SK-N-SH (cell line): Measurements from ENCODE around the gene MLST8. TPM values are rescaled to one million over a fixed set of nuclear protein-coding genes. Genes with fewer than 3 reads are reported as not detected.

ENCODE experiments used
- CTCF ChIA-PET: fragments of 300-600, 350-600 bp; formaldehyde crosslinking; extraction: SDS; loops from one replicate; lab custom pipeline; 2021; lab: Yijun Ruan, JAX
- POLR2A ChIA-PET: fragments of 350-600 bp; sonication (Branson Sonifier 250); formaldehyde crosslinking; extraction: SDS; loops from one replicate; lab custom pipeline; 2020; ENCODE audit warnings: antibody characterized with exemption, inconsistent platforms; lab: Yijun Ruan, JAX
- DNase-seq: peaks from one replicate; pipeline ENCODE4 v3.0.0; 2012
- H2AFZ ChIP-seq: fragments of 200-600 bp; sonication (generic); 2 replicates; pipeline ENCODE4 v1.8.1; 2016; ENCODE audit warnings: antibody characterized with exemption, mild to moderate bottlenecking, low read depth
- H3F3A ChIP-seq: fragments of 200-600 bp; sonication (generic); replicated peaks from 2 replicates; pipeline ENCODE3; 2016; ENCODE audit warnings: antibody characterized with exemption, mild to moderate bottlenecking; ENCODE audit not compliant: insufficient read depth
- H3K27ac ChIP-seq, 2 experiments: fragments of 200-500 bp in 1 of 2; fragments of 200-600 bp in 1 of 2; sonication (Bioruptor generic) in 1 of 2; sonication (generic), shearing (Covaris generic) in 1 of 2; 2 replicates each; pipeline versions ENCODE4 v1.5.1 to v1.6.1; 2014 to 2016; ENCODE audit warnings: low read depth in 2 of 2, inconsistent platforms in 1 of 2, low read length in 1 of 2, mild to moderate bottlenecking in 1 of 2, mixed read lengths in 1 of 2
- H3K27me3 ChIP-seq: fragments of 200-600 bp; sonication (generic), shearing (Covaris generic); 2 replicates; pipeline ENCODE4 v1.6.1; 2016; ENCODE audit warnings: mixed run types; ENCODE audit not compliant: insufficient read depth
- H3K36me3 ChIP-seq, 2 experiments: fragments of 200-500 bp in 1 of 2; fragments of 200-600 bp in 1 of 2; sonication (Bioruptor generic) in 1 of 2; sonication (generic) in 1 of 2; replicated peaks in 1 of 2; 2 replicates each; pipeline versions ENCODE3 to v1.5.1; 2014 to 2016; ENCODE audit warnings: low read length in 1 of 2, mild to moderate bottlenecking in 1 of 2; ENCODE audit not compliant: insufficient read depth in 2 of 2, control insufficient read depth in 1 of 2
- H3K4me1 ChIP-seq, 2 experiments: fragments of 200-500 bp in 1 of 2; fragments of 200-600 bp in 1 of 2; sonication (Bioruptor generic) in 1 of 2; sonication (generic), shearing (Covaris generic) in 1 of 2; 2 replicates each; pipeline versions ENCODE4 v1.5.1 to v1.6.1; 2014 to 2016; ENCODE audit warnings: low read depth in 1 of 2, low read length in 1 of 2, mixed run types in 1 of 2; ENCODE audit not compliant: insufficient read depth in 2 of 2, control insufficient read depth in 1 of 2
- H3K4me2 ChIP-seq: fragments of 200-600 bp; sonication (generic), shearing (Covaris generic); 2 replicates; pipeline ENCODE4 v1.6.1; 2017; ENCODE audit warnings: mixed run types
- H3K4me3 ChIP-seq, 2 experiments: fragments of 200-500 bp in 1 of 2; fragments of 200-600 bp in 1 of 2; sonication (Bioruptor generic) in 1 of 2; sonication (generic), shearing (Covaris generic) in 1 of 2; 2 replicates each; pipeline versions ENCODE4 v1.5.1 to v1.8.1; 2014 to 2016; ENCODE audit warnings: low read depth in 2 of 2, inconsistent platforms in 1 of 2, low read length in 1 of 2, mild to moderate bottlenecking in 1 of 2, mixed read lengths in 1 of 2, moderate library complexity in 1 of 2
- H3K79me2 ChIP-seq: fragments of 200-600 bp; sonication (generic); 2 replicates; pipeline ENCODE4 v1.8.1; 2017; ENCODE audit warnings: mild to moderate bottlenecking; ENCODE audit not compliant: insufficient read depth
- H3K9ac ChIP-seq: fragments of 200-600 bp; sonication (generic); 2 replicates; pipeline ENCODE4 v1.6.1; 2017; ENCODE audit warnings: mixed run types
- H3K9me2 ChIP-seq: fragments of 200-600 bp; sonication (generic); 2 replicates; pipeline ENCODE4 v1.6.1; 2017; ENCODE audit warnings: mixed run types
- H3K9me3 ChIP-seq: fragments of 200-600 bp; sonication (generic); 2 replicates; pipeline ENCODE4 v1.6.1; 2017; ENCODE audit warnings: mixed run types, mild to moderate bottlenecking, moderate library complexity
- H4K20me1 ChIP-seq: fragments of 200-600 bp; sonication (generic); 2 replicates; pipeline ENCODE4 v1.6.1; 2017; ENCODE audit warnings: mild to moderate bottlenecking, mixed run types; ENCODE audit not compliant: insufficient read depth
- CTCF ChIP-seq: fragments of 200-600 bp; sonication (generic); IDR thresholded peaks from 2 replicates; pipeline ENCODE4 v1.6.1; 2017; ENCODE audit warnings: antibody characterized with exemption, mild to moderate bottlenecking, moderate library complexity
- JUND ChIP-seq: IDR thresholded peaks from 2 replicates; pipeline ENCODE4 v1.4.0; 2012
- MAX ChIP-seq: IDR thresholded peaks from 2 replicates; pipeline ENCODE4 v1.4.0; 2012; ENCODE audit warnings: low read depth
- MEF2A ChIP-seq: IDR thresholded peaks from 2 replicates; pipeline ENCODE4 v1.4.0; 2012; ENCODE audit warnings: low read depth, borderline replicate concordance
- NRF1 ChIP-seq: IDR thresholded peaks from 2 replicates; pipeline ENCODE4 v1.6.1; 2012; ENCODE audit warnings: low read depth, mild to moderate bottlenecking, low read length
- RAD21 ChIP-seq: IDR thresholded peaks from 2 replicates; pipeline ENCODE4 v1.6.1; 2012; ENCODE audit warnings: mild to moderate bottlenecking, low read length
- RCOR1 ChIP-seq: fragments of 150-350 bp; IDR thresholded peaks from 2 replicates; pipeline ENCODE4 v1.6.1; 2017; ENCODE audit warnings: antibody characterized with exemption, low read length
- REST ChIP-seq: IDR thresholded peaks from 2 replicates; pipeline ENCODE4 v1.6.1; 2012; ENCODE audit warnings: mild to moderate bottlenecking, low read depth, low read length, moderate library complexity
- RXRA ChIP-seq: IDR thresholded peaks from 2 replicates; pipeline ENCODE4 v1.4.0; 2012; ENCODE audit warnings: low read depth, mild to moderate bottlenecking, borderline replicate concordance
- SMC3 ChIP-seq: IDR thresholded peaks from 2 replicates; pipeline ENCODE4 v1.6.1; 2012; ENCODE audit warnings: low read depth, low read length, improper control_type of control experiment
- YY1 ChIP-seq: IDR thresholded peaks from 2 replicates; pipeline ENCODE4 v1.4.0; 2012; ENCODE audit warnings: low read depth, mild to moderate bottlenecking
- WGBS: methylation state at CpG from one replicate; pipeline ENCODE4 v1.1.6; 2017; ENCODE audit warnings: low lambda C conversion rate; 5-methylcytosine and 5-hydroxymethylcytosine counted together
- polyA plus RNA-seq, 3 experiments: library from polyadenylated mRNA; depleted of rRNA; stranded (reverse); fragments of >200 nt; gene quantifications; 2 replicates each; pipeline ENCODE4 v1.2.3, GENCODE V29; 2012

Gene MLST8
- polyA plus RNA-seq, 1 of the 3 experiments (the other 2 are of a cell fraction), result 85.4 TPM

- H3K27ac ChIP-seq, result no peak overlapping the region; a peak in 1 of 4 replicates
- H3K27me3 ChIP-seq, result no peaks in the 10 kb centered on the region
- H4K20me1 ChIP-seq, result no peaks in the 10 kb centered on the region
- no peaks in the 10 kb centered on the region for H3F3A ChIP-seq
- peak overlapping the region; percentile 77; the same call in 1 of the 2 replicates for H3K4me2 ChIP-seq
- no peaks in the 10 kb centered on the region for H3K9me2 ChIP-seq
- DNase-seq, result peak; percentile 74
- CTCF ChIA-PET, result interaction anchor here (0.9 to 3.6 kb wide), 22 partner anchors 10 to 306 kb away, joined by 3 to 33 read pairs (median 4); partner anchors contain the start of genes ABCA3, BRICD5, CCNF and ECI1
- TF ChIP-seq REST (no peak), RCOR1 (peak; percentile 57; the same call in 1 of the 2 replicates), MEF2A (no peak), RXRA (no peak), SMC3 (peak; percentile 47), YY1 (no peak), CTCF (peak; percentile 52), NRF1 (no peak), JUND (no peak), RAD21 (peak; percentile 77), MAX (no peak)
- peaks cover 0 to 18% of the 10 kb centered on the region in 2 experiments; a peak in 1 of 4 replicates for H3K4me1 ChIP-seq
- H3K36me3 ChIP-seq, result no peaks in the 10 kb centered on the region
- WGBS, result 21% methylated on average over 6 of the region's 10 CpGs
- POLR2A ChIA-PET, result interaction anchor here (0.8 to 3.3 kb wide), 5 partner anchors 12 to 57 kb away, joined by 3 to 18 read pairs (median 5); partner anchors contain the start of genes ECI1 and TRAF7
- H3K9me3 ChIP-seq, result no peaks in the 10 kb centered on the region
- H3K4me3 ChIP-seq, result peak overlapping the region; percentile 21 to 53; a peak in 2 of 4 replicates
- H3K79me2 ChIP-seq, result no peaks in the 10 kb centered on the region
- no peak overlapping the region for H2AFZ ChIP-seq
- H3K9ac ChIP-seq, result no peak overlapping the region
Observed at GRCh38 chr16:2194852-2195321, 10.4 kb upstream of the MLST8 start.
